Memory B cell (primary cell): Measurements from ENCODE around the gene CELF4.

Experiments used
- ATAC-seq: fragments of 150-1000 bp; cut with Tn5 transposase; 2 replicates; pipeline ENCODE4 v1.10.0; 2021; ENCODE audit warnings: low read depth, mild to moderate bottlenecking, moderate library complexity
- DNase-seq, 2 donors: peaks; one replicate each; pipeline ENCODE4 v3.0.0; 2022; ENCODE audit warnings: low spot score in 2 of 2
- H3K27ac Mint-ChIP-seq: one replicate; pipeline ENCODE4 v1.8.0; 2022; ENCODE audit warnings: mild to moderate bottlenecking, moderate library complexity, mixed read lengths
- H3K27me3 Mint-ChIP-seq: one replicate; pipeline ENCODE4 v1.8.0; 2022; ENCODE audit warnings: mixed read lengths
- H3K36me3 Mint-ChIP-seq: one replicate; pipeline ENCODE4 v1.8.0; 2022; ENCODE audit warnings: mild to moderate bottlenecking, mixed read lengths
- H3K4me1 Mint-ChIP-seq: one replicate; pipeline ENCODE4 v1.8.0; 2022; ENCODE audit warnings: mixed read lengths
- H3K4me3 Mint-ChIP-seq: one replicate; pipeline ENCODE4 v1.8.0; 2022; ENCODE audit warnings: mild to moderate bottlenecking, moderate library complexity, mixed read lengths
- H3K9me3 Mint-ChIP-seq: one replicate; pipeline ENCODE4 v1.8.0; 2022; ENCODE audit warnings: mixed read lengths

Gene CELF4

DNA sequence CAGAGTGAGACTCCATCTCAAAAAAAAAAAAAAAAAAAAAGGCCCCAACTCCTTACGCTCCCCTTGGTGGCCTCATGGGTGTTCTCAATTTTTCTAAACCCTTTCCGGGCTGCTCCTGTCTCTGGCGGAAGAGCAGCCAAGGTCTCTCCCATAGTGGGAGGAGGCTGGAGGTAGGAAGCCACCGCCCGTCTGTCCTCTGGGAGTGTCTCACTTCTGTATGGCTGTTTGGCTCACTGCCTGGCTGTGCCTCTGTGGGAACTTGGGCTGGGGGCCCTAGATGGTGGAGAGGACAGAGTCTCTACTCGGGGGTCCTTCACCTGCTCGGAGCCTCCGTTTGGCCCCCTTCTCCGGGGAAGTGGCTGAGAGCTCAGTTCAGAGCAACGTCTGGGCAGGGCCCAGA lies 245.3 kb downstream of the CELF4 start:
- Mint-ChIP-seq H3K27me3 (peaks cover 3% of the 10 kb centered on the region), H3K36me3 (no peaks in the 10 kb centered on the region), H3K4me3 (no peak overlapping the region), H3K4me1 (no peaks in the 10 kb centered on the region), H3K27ac (no peak overlapping the region), H3K9me3 (no peaks in the 10 kb centered on the region)
- ATAC-seq: no peak
- no peak for DNase-seq

DNA sequence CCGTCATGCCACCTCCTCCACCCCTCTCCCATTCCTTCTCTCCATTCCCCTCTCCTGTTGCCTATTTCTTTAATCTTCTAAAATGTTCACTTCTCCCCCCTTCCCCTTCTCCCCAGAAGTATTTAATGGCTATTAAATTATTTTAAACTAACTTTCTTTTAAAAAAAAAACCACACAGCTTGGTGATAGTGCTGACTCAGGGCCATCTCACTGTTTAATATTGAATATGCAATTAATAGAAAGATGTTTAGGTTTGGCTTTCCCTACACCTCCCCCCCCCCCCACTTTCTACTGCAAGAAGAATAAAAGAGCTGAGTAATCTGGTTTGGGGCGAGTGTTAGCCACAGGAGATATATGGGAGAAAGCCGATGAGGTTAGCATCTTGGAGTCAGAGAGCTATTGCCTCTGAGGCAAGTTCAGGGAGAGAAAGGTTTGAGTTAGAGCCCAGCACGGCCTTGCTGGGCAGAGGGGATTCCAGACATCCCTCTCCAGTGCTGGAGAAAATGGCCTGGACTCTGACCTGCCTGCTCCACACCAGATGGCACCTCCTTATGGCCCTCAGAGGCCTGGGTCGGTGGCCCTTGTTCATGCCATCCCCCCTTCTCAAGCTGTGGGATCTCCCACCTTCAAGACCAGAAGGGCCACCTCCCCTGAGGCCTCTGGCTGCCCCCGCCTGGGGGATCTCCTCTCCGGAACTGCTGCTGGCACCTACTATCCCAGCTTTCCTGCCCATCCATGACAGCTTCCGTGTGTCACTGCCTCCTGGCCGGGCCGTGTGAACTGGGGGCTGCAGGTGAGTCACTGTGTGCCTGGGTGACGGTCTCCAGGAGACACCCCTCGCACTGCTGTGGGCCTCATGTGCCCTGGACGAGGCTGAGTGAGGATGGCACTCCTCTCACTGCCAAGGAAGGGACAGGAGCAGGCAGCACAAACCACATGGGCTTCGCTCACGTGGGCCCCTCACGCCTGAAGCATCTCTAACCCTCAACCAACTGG lies 246.9 kb downstream of the CELF4 start:
- DNase-seq (no peak), ATAC-seq (no peak)
- H3K27me3 Mint-ChIP-seq: no peaks in the 10 kb centered on the region
- H3K4me1 Mint-ChIP-seq: no peaks in the 10 kb centered on the region
- no peak overlapping the region for H3K27ac Mint-ChIP-seq
- no peaks in the 10 kb centered on the region for H3K36me3 Mint-ChIP-seq
- no peaks in the 10 kb centered on the region for H3K9me3 Mint-ChIP-seq
- no peak overlapping the region for H3K4me3 Mint-ChIP-seq

DNA sequence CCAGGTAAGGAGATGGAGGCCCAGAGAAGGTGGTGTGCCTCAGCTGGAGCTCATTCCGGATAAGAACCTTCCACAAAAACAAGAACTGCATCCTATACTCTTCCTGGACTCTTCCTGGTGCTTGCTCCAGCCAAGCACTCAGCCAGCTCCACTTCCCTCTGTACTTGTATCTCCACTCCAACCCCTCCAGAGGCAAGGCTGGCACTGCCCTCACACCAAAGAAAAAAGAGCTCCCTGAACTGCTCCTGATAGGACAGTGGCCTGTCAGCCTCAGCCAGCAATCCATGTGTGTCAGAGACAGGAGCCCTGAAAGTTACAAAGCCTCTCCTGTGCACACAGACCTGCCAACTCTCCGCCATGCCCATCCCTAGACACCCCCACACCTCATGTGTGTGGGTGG lies 248.1 kb downstream of the CELF4 start:
- no peak for ATAC-seq
- Mint-ChIP-seq H3K4me3 (no peak overlapping the region), H3K9me3 (no peaks in the 10 kb centered on the region), H3K36me3 (no peaks in the 10 kb centered on the region), H3K27ac (no peak overlapping the region), H3K27me3 (no peaks in the 10 kb centered on the region), H3K4me1 (no peaks in the 10 kb centered on the region)
- DNase-seq: no peak

- no peaks in the 10 kb centered on the region for H3K4me1 Mint-ChIP-seq
- no peaks in the 10 kb centered on the region for H3K9me3 Mint-ChIP-seq
- H3K36me3 Mint-ChIP-seq: no peaks in the 10 kb centered on the region
- ATAC-seq (no peak), DNase-seq (no peak)
- no peak overlapping the region for H3K27ac Mint-ChIP-seq
- no peaks in the 10 kb centered on the region for H3K27me3 Mint-ChIP-seq
- no peak overlapping the region for H3K4me3 Mint-ChIP-seq
Observed at GRCh38 chr18:37316468-37316867, 249.1 kb downstream of the CELF4 start.

- no peak for DNase-seq
- Mint-ChIP-seq H3K36me3 (no peaks in the 10 kb centered on the region), H3K27ac (no peak overlapping the region), H3K9me3 (no peaks in the 10 kb centered on the region), H3K4me1 (no peaks in the 10 kb centered on the region), H3K27me3 (no peaks in the 10 kb centered on the region), H3K4me3 (no peak overlapping the region)
- no peak for ATAC-seq
Observed at GRCh38 chr18:37315935-37316334, 249.7 kb downstream of the CELF4 start.

GRCh38 chr18:37314534-37314933 lies 251.1 kb downstream of the CELF4 start:
- H3K27me3 Mint-ChIP-seq: peaks cover 2% of the 10 kb centered on the region
- no peaks in the 10 kb centered on the region for H3K4me1 Mint-ChIP-seq
- no peaks in the 10 kb centered on the region for H3K36me3 Mint-ChIP-seq
- no peak for ATAC-seq
- H3K27ac Mint-ChIP-seq: no peak overlapping the region
- H3K9me3 Mint-ChIP-seq: no peaks in the 10 kb centered on the region
- no peak overlapping the region for H3K4me3 Mint-ChIP-seq
- DNase-seq: no peak

DNA sequence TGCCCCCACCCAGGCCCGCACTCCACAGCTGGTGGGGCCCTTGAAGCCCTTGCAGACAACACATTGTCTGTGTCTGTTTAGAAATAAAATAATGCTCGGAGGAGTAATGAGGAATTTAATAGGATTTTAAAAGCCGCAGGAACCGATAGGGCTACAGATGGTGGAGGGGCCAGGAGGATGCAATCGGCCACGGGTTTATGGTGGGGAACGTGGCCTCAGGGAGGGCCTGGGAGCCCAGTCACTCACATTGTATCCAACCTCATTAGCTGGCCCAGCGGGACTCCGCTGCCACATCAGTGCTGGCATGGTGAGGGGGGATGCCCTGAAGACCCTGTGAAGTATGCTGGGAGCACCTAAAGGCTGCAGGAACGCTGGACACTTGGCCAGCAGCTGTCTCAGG lies 252.0 kb downstream of the CELF4 start:
- Mint-ChIP-seq H3K4me1 (no peaks in the 10 kb centered on the region), H3K9me3 (no peaks in the 10 kb centered on the region), H3K27me3 (peaks cover 2% of the 10 kb centered on the region), H3K36me3 (no peaks in the 10 kb centered on the region), H3K4me3 (no peak overlapping the region), H3K27ac (no peak overlapping the region)
- no peak for ATAC-seq
- no peak for DNase-seq

DNA sequence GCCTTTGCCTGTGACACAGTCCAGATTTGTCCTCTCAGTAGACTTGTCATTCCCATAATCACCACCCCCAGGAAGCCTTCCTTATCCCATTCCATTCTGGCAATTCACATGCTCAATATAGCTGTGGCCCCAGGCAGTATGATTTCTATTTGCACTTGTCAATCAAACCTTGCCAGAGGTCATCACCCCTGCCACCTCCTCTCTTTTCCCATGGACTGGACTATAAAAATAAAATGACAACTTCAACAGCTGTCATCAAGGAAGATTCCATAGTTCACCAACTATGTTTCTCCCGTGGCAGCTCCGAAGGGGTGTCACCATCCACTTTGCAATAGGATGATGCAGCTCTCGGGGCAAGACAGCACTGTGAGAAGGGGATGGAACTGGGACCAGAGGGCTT lies 255.7 kb downstream of the CELF4 start:
- DNase-seq (no peak), ATAC-seq (no peak)
- Mint-ChIP-seq H3K9me3 (no peaks in the 10 kb centered on the region), H3K27ac (no peak overlapping the region), H3K36me3 (no peaks in the 10 kb centered on the region), H3K4me3 (no peak overlapping the region), H3K4me1 (no peaks in the 10 kb centered on the region), H3K27me3 (peaks cover 2% of the 10 kb centered on the region)

DNA sequence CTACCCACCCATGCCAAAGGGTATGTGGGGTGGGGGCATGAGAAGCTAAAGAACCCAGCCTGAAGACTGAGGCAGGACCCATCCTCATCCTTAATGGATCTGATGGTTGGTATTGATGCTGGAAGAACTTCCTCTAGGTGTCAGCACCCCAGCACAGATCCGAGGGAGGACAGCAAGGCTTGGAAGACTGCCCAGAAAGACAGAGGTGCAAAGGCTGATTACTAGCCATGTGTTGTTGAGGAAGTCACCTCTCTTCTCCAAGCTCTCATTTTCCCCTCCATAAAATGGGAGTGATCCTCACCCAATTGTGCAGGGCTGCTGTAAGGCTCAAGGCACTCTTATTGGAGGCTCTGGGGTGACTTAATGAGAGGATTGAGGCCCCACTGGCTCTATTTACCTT lies 256.5 kb downstream of the CELF4 start:
- Mint-ChIP-seq H3K4me1 (no peaks in the 10 kb centered on the region), H3K27me3 (peaks cover 2% of the 10 kb centered on the region), H3K36me3 (no peaks in the 10 kb centered on the region), H3K9me3 (no peaks in the 10 kb centered on the region), H3K4me3 (no peak overlapping the region), H3K27ac (no peak overlapping the region)
- no peak for DNase-seq
- ATAC-seq: no peak

DNA sequence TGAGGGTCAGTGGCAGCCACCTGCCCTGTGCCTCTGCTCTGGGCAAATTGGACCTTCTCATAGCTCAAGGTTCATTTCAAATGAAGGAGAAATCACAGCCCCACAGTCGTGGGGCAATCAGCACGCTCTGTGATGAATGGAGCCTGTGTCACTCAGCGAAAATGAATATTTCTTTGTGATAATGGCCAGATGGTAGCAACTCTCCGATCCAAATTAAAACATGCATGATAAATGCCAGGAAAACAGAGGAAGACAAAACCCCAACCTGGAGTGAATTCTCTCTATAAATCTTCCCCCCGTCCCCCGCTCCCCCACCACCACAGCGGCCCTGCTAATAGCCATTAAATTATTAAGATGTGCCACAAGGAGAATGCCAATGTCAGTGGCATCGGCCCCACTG lies 258.4 kb downstream of the CELF4 start:
- no peak for DNase-seq
- H3K36me3 Mint-ChIP-seq: no peaks in the 10 kb centered on the region
- H3K4me1 Mint-ChIP-seq: no peaks in the 10 kb centered on the region
- no peaks in the 10 kb centered on the region for H3K9me3 Mint-ChIP-seq
- H3K27me3 Mint-ChIP-seq: peaks cover 4% of the 10 kb centered on the region
- H3K4me3 Mint-ChIP-seq: no peak overlapping the region
- no peak for ATAC-seq
- no peak overlapping the region for H3K27ac Mint-ChIP-seq

DNA sequence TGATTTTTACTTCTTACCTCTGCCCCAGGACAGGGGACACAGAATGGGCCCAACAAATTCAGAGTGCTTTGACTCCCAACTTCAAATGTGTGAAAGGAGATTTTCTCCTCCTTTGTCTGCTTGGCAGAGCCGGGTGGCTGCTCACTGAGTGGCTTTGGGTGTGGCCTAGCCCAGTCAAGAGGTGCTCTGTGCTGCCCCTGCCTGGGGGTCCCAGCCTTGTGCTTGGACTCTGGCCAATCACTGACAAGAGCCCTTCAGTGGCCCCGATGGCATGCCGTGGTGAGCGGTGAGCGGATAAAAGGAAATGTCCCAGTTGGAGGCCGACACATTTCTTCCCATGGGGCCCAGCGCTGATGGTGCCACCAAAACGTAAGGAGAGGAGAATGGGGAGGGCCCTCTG lies 259.2 kb downstream of the CELF4 start:
- H3K27me3 Mint-ChIP-seq: peaks cover 6% of the 10 kb centered on the region
- H3K9me3 Mint-ChIP-seq: no peaks in the 10 kb centered on the region
- H3K36me3 Mint-ChIP-seq: no peaks in the 10 kb centered on the region
- H3K4me3 Mint-ChIP-seq: no peak overlapping the region
- H3K4me1 Mint-ChIP-seq: no peaks in the 10 kb centered on the region
- H3K27ac Mint-ChIP-seq: no peak overlapping the region
- no peak for DNase-seq
- ATAC-seq: no peak

DNA sequence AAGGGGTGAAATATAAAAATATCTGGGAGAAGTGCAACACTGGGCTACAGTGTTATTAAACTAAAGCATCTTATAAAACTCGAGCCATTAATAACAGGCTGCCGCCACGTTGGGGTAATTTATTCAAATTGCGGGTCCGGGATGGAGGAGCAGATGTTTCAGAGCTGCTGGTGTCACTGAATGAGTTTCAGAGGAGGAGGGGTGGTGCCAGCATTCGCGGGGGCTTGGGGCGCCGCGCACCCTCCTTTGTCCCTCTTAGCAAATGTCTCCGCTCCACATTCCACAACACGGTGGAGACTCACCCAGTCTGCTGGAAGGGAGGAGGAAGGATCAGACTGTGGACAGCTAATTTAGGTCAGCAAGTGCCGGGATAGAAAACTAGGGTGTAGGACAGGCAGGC lies 260.5 kb downstream of the CELF4 start:
- no peaks in the 10 kb centered on the region for H3K36me3 Mint-ChIP-seq
- no peaks in the 10 kb centered on the region for H3K9me3 Mint-ChIP-seq
- H3K4me1 Mint-ChIP-seq: no peaks in the 10 kb centered on the region
- peaks cover 5% of the 10 kb centered on the region for H3K27me3 Mint-ChIP-seq
- DNase-seq (no peak), ATAC-seq (no peak)
- H3K27ac Mint-ChIP-seq: no peak overlapping the region
- no peak overlapping the region for H3K4me3 Mint-ChIP-seq

DNA sequence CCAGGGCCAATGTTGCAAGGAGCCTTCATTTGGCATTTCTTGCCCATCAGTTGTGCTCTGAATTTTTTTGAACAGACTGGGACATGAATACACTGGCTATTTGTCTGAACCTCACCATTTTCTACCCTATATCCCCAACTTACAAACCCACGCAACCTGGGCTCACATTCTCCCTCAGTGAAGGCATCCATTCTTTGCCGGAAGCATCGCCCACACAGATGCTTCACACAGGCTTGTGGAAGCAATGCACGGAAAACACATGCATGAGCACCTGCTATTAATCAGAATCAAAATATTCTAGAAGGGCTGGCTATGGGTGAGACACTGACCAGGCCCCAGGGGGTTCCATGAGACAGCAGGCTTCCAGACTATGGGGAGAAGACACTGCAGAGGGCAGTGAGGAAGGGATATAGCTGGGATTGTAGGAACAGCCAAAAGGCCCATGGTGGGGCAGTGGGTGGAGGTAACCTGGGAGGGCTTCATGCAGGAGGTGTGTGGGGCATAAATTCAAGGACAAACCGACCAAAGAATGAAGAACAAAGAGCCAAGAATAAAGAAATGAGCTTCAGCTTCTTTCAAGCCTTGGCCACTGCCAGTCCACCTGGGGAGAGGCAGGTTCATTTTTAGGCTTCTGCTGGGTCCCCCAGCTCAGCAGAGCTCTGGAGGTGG lies 261.5 kb downstream of the CELF4 start:
- no peaks in the 10 kb centered on the region for H3K4me1 Mint-ChIP-seq
- H3K36me3 Mint-ChIP-seq: no peaks in the 10 kb centered on the region
- DNase-seq: no peak
- H3K4me3 Mint-ChIP-seq: no peak overlapping the region
- H3K27me3 Mint-ChIP-seq: peaks cover 5% of the 10 kb centered on the region
- H3K9me3 Mint-ChIP-seq: no peaks in the 10 kb centered on the region
- H3K27ac Mint-ChIP-seq: no peak overlapping the region
- ATAC-seq: no peak

- peaks cover 8% of the 10 kb centered on the region for H3K27me3 Mint-ChIP-seq
- ATAC-seq: no peak
- no peak overlapping the region for H3K4me3 Mint-ChIP-seq
- H3K27ac Mint-ChIP-seq: no peak overlapping the region
- no peak for DNase-seq
- H3K9me3 Mint-ChIP-seq: no peaks in the 10 kb centered on the region
- no peaks in the 10 kb centered on the region for H3K36me3 Mint-ChIP-seq
- H3K4me1 Mint-ChIP-seq: no peaks in the 10 kb centered on the region
Observed at GRCh38 chr18:37303009-37303408, 262.6 kb downstream of the CELF4 start.
